HG03045 (cell line): ENCODE data around the gene NTRK2.
A peak's percentile ranks its signal among the peaks of the same experiment; 100 is the strongest.

Source experiments
- ATAC-seq: cut with Tn5 transposase; IDR thresholded peaks from one replicate; pipeline ENCODE4 v1.9.1; 2021; ENCODE audit warnings: mild to moderate bottlenecking, moderate library complexity; ENCODE audit not compliant: unreplicated experiment

Gene NTRK2

GRCh38 chr9:84928419-84928818, 258.9 kb downstream of the NTRK2 start:
- ATAC-seq: no peak

- no peak for ATAC-seq
Observed at GRCh38 chr9:84929068-84929467, 259.5 kb downstream of the NTRK2 start.

GRCh38 chr9:84932915-84933527, 263.5 kb downstream of the NTRK2 start:
- ATAC-seq: no peak

GRCh38 chr9:84935528-84936117, 266.1 kb downstream of the NTRK2 start:
- ATAC-seq: no peak

- no peak for ATAC-seq
Observed at GRCh38 chr9:84937180-84937579, 267.7 kb downstream of the NTRK2 start.

- ATAC-seq: no peak
Observed at GRCh38 chr9:84937581-84937980, 268.1 kb downstream of the NTRK2 start.

- no peak for ATAC-seq
Observed at GRCh38 chr9:84939774-84940173, 270.2 kb downstream of the NTRK2 start.

GRCh38 chr9:84940294-84940693, 270.8 kb downstream of the NTRK2 start:
- peak; percentile 56 for ATAC-seq

- no peak for ATAC-seq
Observed at GRCh38 chr9:84941792-84942191, 272.3 kb downstream of the NTRK2 start.

- ATAC-seq: no peak
Observed at GRCh38 chr9:84943482-84944050, 274.0 kb downstream of the NTRK2 start.

- ATAC-seq: no peak
Observed at GRCh38 chr9:84945878-84946538, 276.5 kb downstream of the NTRK2 start.

GRCh38 chr9:84947412-84947972, 278.0 kb downstream of the NTRK2 start:
- ATAC-seq: no peak

GRCh38 chr9:84949258-84949657, 279.7 kb downstream of the NTRK2 start:
- ATAC-seq: no peak

- ATAC-seq: no peak
Observed at GRCh38 chr9:84949971-84950370, 280.4 kb downstream of the NTRK2 start.

GRCh38 chr9:84950879-84951811, 281.6 kb downstream of the NTRK2 start:
- no peak for ATAC-seq

- ATAC-seq: no peak
Observed at GRCh38 chr9:84953252-84953773, 283.8 kb downstream of the NTRK2 start.

GRCh38 chr9:84953797-84954705, 284.5 kb downstream of the NTRK2 start:
- ATAC-seq: peak; percentile 95

- ATAC-seq: no peak
Observed at GRCh38 chr9:84955155-84955554, 285.6 kb downstream of the NTRK2 start.

- no peak for ATAC-seq
Observed at GRCh38 chr9:84955971-84956370, 286.4 kb downstream of the NTRK2 start.
